Thymus (tissue), 11 donors: ENCODE results near the gene HEXD. TPM values are rescaled to one million over a fixed set of nuclear protein-coding genes. Genes with fewer than 3 reads are reported as not detected.

ENCODE experiments used
- DNase-seq, 9 donors: peaks; one replicate each; pipeline ENCODE4 v3.0.0-alpha.2; 2013; ENCODE audit warnings: low spot score in 9 of 9, low read depth in 6 of 9, missing footprints in 1 of 9
- H3K27ac ChIP-seq, 2 donors: one replicate each; pipeline ENCODE4 v1.5.1; 2013; ENCODE audit warnings: control low read depth in 1 of 2, low read depth in 1 of 2, low read length in 1 of 2, mild to moderate bottlenecking in 1 of 2, moderate library complexity in 1 of 2
- H3K27me3 ChIP-seq, 2 donors: one replicate each; pipeline ENCODE4 v1.5.1; 2013; ENCODE audit warnings: low read length in 1 of 2; ENCODE audit not compliant: control insufficient read depth in 2 of 2, insufficient read depth in 1 of 2
- H3K36me3 ChIP-seq, 2 donors: one replicate each; pipeline ENCODE4 v1.5.1; 2013; ENCODE audit warnings: low read length in 1 of 2, mild to moderate bottlenecking in 1 of 2, moderate library complexity in 1 of 2; ENCODE audit not compliant: control insufficient read depth in 2 of 2, insufficient read depth in 2 of 2
- H3K4me1 ChIP-seq, 2 donors: one replicate each; pipeline ENCODE4 v1.5.1; 2013; ENCODE audit warnings: low read length in 2 of 2; ENCODE audit not compliant: control insufficient read depth in 2 of 2, insufficient read depth in 2 of 2
- H3K4me3 ChIP-seq, 2 donors: one replicate each; pipeline ENCODE4 v1.5.1; 2013; ENCODE audit warnings: low read length in 2 of 2, control low read depth in 1 of 2, mild to moderate bottlenecking in 1 of 2
- H3K9me3 ChIP-seq, 2 donors: one replicate each; pipeline ENCODE4 v1.5.1; 2013; ENCODE audit warnings: low read length in 1 of 2, mild to moderate bottlenecking in 1 of 2; ENCODE audit not compliant: control insufficient read depth in 2 of 2, insufficient read depth in 1 of 2
- WGBS: extraction: QIAGEN DNeasy Blood & Tissue Kit; methylation state at CpG from one replicate; pipeline ENCODE4 v1.1.7; 2013; 5-methylcytosine and 5-hydroxymethylcytosine counted together
- polyA plus RNA-seq: library from polyadenylated mRNA; stranded (reverse); fragments of 200-250 nt; gene quantifications from one replicate; pipeline ENCODE4 v1.2.3, GENCODE V29; 2013
- total RNA-seq: library from RNA; stranded (reverse); fragments of 120-200 nt; gene quantifications from one replicate; pipeline ENCODE4 v1.2.4, GENCODE V29; 2013
- donor health status: healthy.

HEXD gene
- total and polyA plus RNA-seq, 2 donors = 15.9 to 186 TPM

- Histone ChIP-seq H3K27ac (no peak overlapping the region), H3K9me3 (peaks cover 1 to 4% of the 10 kb centered on the region in 2 donors), H3K36me3 (peaks cover 0 to 4% of the 10 kb centered on the region in 2 donors), H3K4me1 (peaks cover 0 to 10% of the 10 kb centered on the region in 2 donors), H3K27me3 (peaks cover 7 to 48% of the 10 kb centered on the region in 2 donors), H3K4me3 (no peak overlapping the region)
- DNase-seq = no peak
- WGBS = 50% methylated on average over 38 of the region's 38 CpGs
Measured at GRCh38 chr17:82386881-82387704, 31.1 kb upstream of the HEXD start.

- Histone ChIP-seq H3K4me1 (peaks cover 0 to 10% of the 10 kb centered on the region in 2 donors), H3K9me3 (peaks cover 1 to 4% of the 10 kb centered on the region in 2 donors), H3K27ac (no peak overlapping the region), H3K27me3 (peaks cover 7 to 47% of the 10 kb centered on the region in 2 donors), H3K36me3 (peaks cover 0 to 6% of the 10 kb centered on the region in 2 donors), H3K4me3 (no peak overlapping the region)
- DNase-seq = no peak
- WGBS = 87% methylated on average over 3 of the region's 3 CpGs
Measured at GRCh38 chr17:82387705-82388106, 30.4 kb upstream of the HEXD start.

- Histone ChIP-seq H3K4me3 (no peak overlapping the region), H3K27me3 (peaks cover 7 to 44% of the 10 kb centered on the region in 2 donors), H3K36me3 (peaks cover 0 to 11% of the 10 kb centered on the region in 2 donors), H3K4me1 (peaks cover 0 to 10% of the 10 kb centered on the region in 2 donors), H3K27ac (no peak overlapping the region), H3K9me3 (peaks cover 1 to 4% of the 10 kb centered on the region in 2 donors)
- 88% methylated on average over 34 of the region's 34 CpGs for WGBS
- no peak for DNase-seq
Measured at GRCh38 chr17:82388223-82388921, 29.8 kb upstream of the HEXD start.

- 93% methylated on average over 21 of the region's 21 CpGs for WGBS
- peaks cover 0 to 13% of the 10 kb centered on the region in 2 donors for H3K36me3 ChIP-seq
- no peak overlapping the region for H3K27ac ChIP-seq
- peaks cover 0 to 10% of the 10 kb centered on the region in 2 donors for H3K4me1 ChIP-seq
- H3K4me3 ChIP-seq = no peak overlapping the region
- H3K27me3 ChIP-seq = peaks cover 7 to 43% of the 10 kb centered on the region in 2 donors
- DNase-seq = no peak
- H3K9me3 ChIP-seq = peaks cover 1 to 4% of the 10 kb centered on the region in 2 donors
Measured at GRCh38 chr17:82388922-82389283, 29.2 kb upstream of the HEXD start.

GRCh38 chr17:82389379-82389778 is 28.8 kb upstream of the HEXD start:
- Histone ChIP-seq H3K4me3 (no peak overlapping the region), H3K36me3 (peaks cover under 1 to 17% of the 10 kb centered on the region in 2 donors), H3K9me3 (peaks cover 1 to 4% of the 10 kb centered on the region in 2 donors), H3K27me3 (peaks cover 7 to 39% of the 10 kb centered on the region in 2 donors), H3K4me1 (peaks cover 0 to 7% of the 10 kb centered on the region in 2 donors), H3K27ac (no peak overlapping the region)
- DNase-seq = no peak
- WGBS = 97% methylated on average over 10 of the region's 10 CpGs

GRCh38 chr17:82390015-82390859 is 27.9 kb upstream of the HEXD start:
- H3K36me3 ChIP-seq = peaks cover 2 to 19% of the 10 kb centered on the region in 2 donors
- no peak overlapping the region for H3K4me3 ChIP-seq
- peaks cover 7 to 30% of the 10 kb centered on the region in 2 donors for H3K27me3 ChIP-seq
- 96% methylated on average over 32 of the region's 34 CpGs for WGBS
- DNase-seq = no peak
- peaks cover 0 to 3% of the 10 kb centered on the region in 2 donors for H3K4me1 ChIP-seq
- H3K9me3 ChIP-seq = peaks cover 0 to 4% of the 10 kb centered on the region in 2 donors
- no peak overlapping the region for H3K27ac ChIP-seq

GRCh38 chr17:82390860-82391435 is 27.2 kb upstream of the HEXD start:
- peaks cover 0 to 4% of the 10 kb centered on the region in 2 donors for H3K9me3 ChIP-seq
- H3K27ac ChIP-seq = no peak overlapping the region
- no peak overlapping the region for H3K4me3 ChIP-seq
- no peak for DNase-seq
- peaks cover 7 to 23% of the 10 kb centered on the region in 2 donors for H3K27me3 ChIP-seq
- peaks cover 2 to 19% of the 10 kb centered on the region in 2 donors for H3K36me3 ChIP-seq
- peaks cover 0 to 3% of the 10 kb centered on the region in 2 donors for H3K4me1 ChIP-seq
- 98% methylated on average over 13 of the region's 13 CpGs for WGBS

- Histone ChIP-seq H3K27me3 (peaks cover 7 to 17% of the 10 kb centered on the region in 2 donors), H3K4me3 (no peak overlapping the region), H3K4me1 (peaks cover 0 to 3% of the 10 kb centered on the region in 2 donors), H3K36me3 (peaks cover 2 to 19% of the 10 kb centered on the region in 2 donors), H3K27ac (no peak overlapping the region), H3K9me3 (peaks cover 0 to 4% of the 10 kb centered on the region in 2 donors)
- WGBS = 98% methylated on average over 23 of the region's 23 CpGs
- DNase-seq = no peak
Measured at GRCh38 chr17:82391496-82392066, 26.6 kb upstream of the HEXD start.
